Forelimb muscle (tissue), 1 donor: ENCODE results near the gene XNDC1N. TPM values are rescaled to one million over a fixed set of nuclear protein-coding genes. Genes with fewer than 3 reads are reported as not detected.

Experiments used
- polyA plus RNA-seq: library from polyadenylated mRNA; unstranded; fragments of 120-200 nt; gene quantifications from one replicate; pipeline ENCODE4 v1.2.1, GENCODE V29; 2013; ENCODE audit not compliant: insufficient read length

The XNDC1N gene
- polyA plus RNA-seq, 1 donor = 2.2 TPM

Other genes starting within 250 kb of the XNDC1N start
- not detected for gene DEFB108B, start 95.4 kb downstream of the XNDC1N start, polyA plus RNA-seq
- not detected for gene DEFB131B, start 50.1 kb downstream of the XNDC1N start, polyA plus RNA-seq
- gene RNF121, start 452 bp upstream of the XNDC1N start, polyA plus RNA-seq = 30.7 TPM
- gene IL18BP, start 70.3 kb upstream of the XNDC1N start, polyA plus RNA-seq = 8.2 TPM
- gene NUMA1, start 151.9 kb upstream of the XNDC1N start, polyA plus RNA-seq = 165 TPM
- gene LRRC51, start 152.3 kb upstream of the XNDC1N start, polyA plus RNA-seq = 6.5 TPM
- 78.6 TPM for gene LAMTOR1, start 174.7 kb upstream of the XNDC1N start, polyA plus RNA-seq
- gene TOMT, start 177.3 kb upstream of the XNDC1N start, polyA plus RNA-seq = not detected
- gene ANAPC15, start 184.1 kb upstream of the XNDC1N start, polyA plus RNA-seq = 30.8 TPM
- 0.65 TPM for gene FOLR3, start 207.1 kb upstream of the XNDC1N start, polyA plus RNA-seq